Keratinocyte (primary cell): ENCODE results near the gene PARP3. TPM values are rescaled to one million over a fixed set of nuclear protein-coding genes. Genes with fewer than 3 reads are reported as not detected.

Experiments
- DNase-seq: peaks from one replicate; pipeline ENCODE4 v3.0.0-alpha.2; 2011; ENCODE audit warnings: low read depth, missing footprints, low spot score
- FAIRE-seq: peaks from 2 replicates; lab custom pipeline; 2011; peaks lifted over from hg19 to GRCh38; lab: Jason Lieb, UNC
- H2AFZ ChIP-seq: 2 replicates; pipeline ENCODE4 v1.6.0; 2012; ENCODE audit warnings: low read length, control low read depth, inconsistent platforms; ENCODE audit not compliant: control insufficient read depth
- H3K27ac ChIP-seq: 2 replicates; pipeline ENCODE4 v1.5.1; 2011; ENCODE audit warnings: low read length; ENCODE audit not compliant: control insufficient read depth, insufficient read depth
- H3K27me3 ChIP-seq: 3 replicates; pipeline ENCODE4 v1.6.0; 2011; ENCODE audit warnings: low read length; ENCODE audit not compliant: control insufficient read depth, insufficient read depth; ENCODE audit errors: extremely low read depth
- H3K36me3 ChIP-seq, 2 experiments: 2 replicates in 1 of 2; 3 replicates in 1 of 2; pipeline ENCODE4 v1.5.1; 2011; ENCODE audit warnings: low read length in 2 of 2, mild to moderate bottlenecking in 1 of 2; ENCODE audit not compliant: control insufficient read depth in 2 of 2, insufficient read depth in 2 of 2; ENCODE audit errors: extremely low read depth in 1 of 2
- H3K4me1 ChIP-seq: 3 replicates; pipeline ENCODE4 v1.5.1; 2011; ENCODE audit warnings: low read length; ENCODE audit not compliant: control insufficient read depth, insufficient read depth; ENCODE audit errors: extremely low read depth
- H3K4me2 ChIP-seq: 3 replicates; pipeline ENCODE4 v1.6.0; 2011; ENCODE audit warnings: low read depth, low read length; ENCODE audit not compliant: control insufficient read depth, insufficient read depth; ENCODE audit errors: extremely low read depth
- H3K4me3 ChIP-seq, 3 experiments: fragments of 200-600 bp in 1 of 3; sonication (generic) in 1 of 3; 2 replicates in 2 of 3; 3 replicates in 1 of 3; pipeline ENCODE4 v1.5.1; 2011 to 2016; ENCODE audit warnings: low read length in 3 of 3, mild to moderate bottlenecking in 3 of 3, control low read depth in 2 of 3, inconsistent platforms in 1 of 3, low read depth in 1 of 3, mixed read lengths in 1 of 3, mixed run types in 1 of 3, moderate library complexity in 1 of 3; ENCODE audit not compliant: control insufficient read depth in 2 of 3, insufficient read depth in 2 of 3; ENCODE audit errors: extremely low read depth in 1 of 3
- H3K79me2 ChIP-seq: 2 replicates; pipeline ENCODE4 v1.6.0; 2012; ENCODE audit warnings: low read length; ENCODE audit not compliant: control insufficient read depth, insufficient read depth
- H3K9ac ChIP-seq: 3 replicates; pipeline ENCODE4 v1.6.0; 2011; ENCODE audit warnings: low read length; ENCODE audit not compliant: control insufficient read depth, insufficient read depth; ENCODE audit errors: extremely low read depth
- H3K9me1 ChIP-seq: 3 replicates; pipeline ENCODE4 v1.6.0; 2011; ENCODE audit warnings: low read length; ENCODE audit not compliant: control insufficient read depth, insufficient read depth; ENCODE audit errors: extremely low read depth
- H3K9me3 ChIP-seq: 2 replicates; pipeline ENCODE4 v1.5.1; 2012; ENCODE audit warnings: low read depth, low read length; ENCODE audit not compliant: control insufficient read depth
- H4K20me1 ChIP-seq: 3 replicates; pipeline ENCODE4 v1.6.0; 2011; ENCODE audit warnings: low read length; ENCODE audit not compliant: control insufficient read depth, insufficient read depth; ENCODE audit errors: extremely low read depth
- EZH2 ChIP-seq: IDR thresholded peaks from one replicate; pipeline ENCODE4 v1.6.1; 2012; ENCODE audit warnings: inconsistent platforms, mild to moderate bottlenecking, low read length, moderate library complexity
- dilution Hi-C: fragments of 300-500 bp; cut with MboI; formaldehyde crosslinking; loops from one replicate; pipeline ENCODE4 v1.7.0; 2020; ENCODE audit warnings: low sequenced_read_pairs; ENCODE audit not compliant: extremely low pct_ligation_motif_present
- polyA plus RNA-seq, 5 experiments: library from polyadenylated mRNA; depleted of rRNA in 3 of 5; stranded (reverse) in 3 of 5; stranded (forward) in 1 of 5; unstranded in 1 of 5; fragments of >200 nt; gene quantifications; 1 replicate in 1 of 5; 2 replicates in 3 of 5; 3 replicates in 1 of 5; pipeline versions ENCODE4 v1.2.1 to v1.2.3, GENCODE V29; 2011 to 2012; ENCODE audit warnings: missing spikeins in 2 of 5, low read depth in 1 of 5, low replicate concordance in 1 of 5
- TF ChIP-seq, protein P1 (sequence below), 3 experiments: IDR thresholded peaks in 1 of 3; conservative IDR thresholded peaks in 1 of 3; optimal IDR thresholded peaks in 1 of 3; 2 replicates in 2 of 3; 3 replicates in 1 of 3; pipeline versions ENCODE3 to v1.5.1; 2011; ENCODE audit warnings: low read length in 3 of 3, mild to moderate bottlenecking in 3 of 3, moderate library complexity in 2 of 3, control low read depth in 1 of 3, inconsistent platforms in 1 of 3; ENCODE audit not compliant: insufficient read depth in 2 of 3; ENCODE audit errors: extremely low read depth in 1 of 3

PARP3 gene
- polyA plus RNA-seq, 1 donor (not counting 4 experiments of a cell fraction or from before 2014, with no cell fraction given) = 6.4 TPM

DNA sequence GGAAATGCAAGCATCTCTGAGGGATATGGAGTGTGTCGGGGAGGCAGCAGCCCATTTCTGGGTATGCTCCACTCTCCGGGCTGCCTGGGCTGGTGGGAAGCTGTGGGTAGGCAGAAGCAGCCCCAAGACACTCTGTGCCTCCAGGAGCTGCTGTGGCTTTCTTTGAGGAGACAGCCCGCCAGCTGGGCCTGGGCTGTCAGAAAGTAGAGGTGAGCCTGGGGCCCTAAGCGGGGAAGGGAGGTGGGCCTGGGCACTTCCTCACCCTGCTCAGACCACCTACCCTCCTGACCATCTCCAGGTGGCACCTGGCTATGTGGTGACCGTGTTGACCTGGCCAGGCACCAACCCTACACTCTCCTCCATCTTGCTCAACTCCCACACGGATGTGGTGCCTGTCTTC is 42.9 kb downstream of the PARP3 start:
- dilution Hi-C loops = no loop called here
- Histone ChIP-seq H3K27me3 (no peaks in the 10 kb centered on the region), H4K20me1 (no peaks in the 10 kb centered on the region), H3K79me2 (peaks cover 4% of the 10 kb centered on the region), H3K4me1 (peaks cover 14% of the 10 kb centered on the region), H3K4me2 (no peak overlapping the region), H3K9me3 (no peaks in the 10 kb centered on the region), H3K9me1 (no peaks in the 10 kb centered on the region), H2AFZ (no peak overlapping the region), H3K4me3 (no peak overlapping the region), H3K9ac (no peak overlapping the region), H3K36me3 (peaks cover 2 to 5% of the 10 kb centered on the region in 2 experiments), H3K27ac (no peak overlapping the region)
- FAIRE-seq = no peak
- DNase-seq = no peak
- TF ChIP-seq, protein P1, sequence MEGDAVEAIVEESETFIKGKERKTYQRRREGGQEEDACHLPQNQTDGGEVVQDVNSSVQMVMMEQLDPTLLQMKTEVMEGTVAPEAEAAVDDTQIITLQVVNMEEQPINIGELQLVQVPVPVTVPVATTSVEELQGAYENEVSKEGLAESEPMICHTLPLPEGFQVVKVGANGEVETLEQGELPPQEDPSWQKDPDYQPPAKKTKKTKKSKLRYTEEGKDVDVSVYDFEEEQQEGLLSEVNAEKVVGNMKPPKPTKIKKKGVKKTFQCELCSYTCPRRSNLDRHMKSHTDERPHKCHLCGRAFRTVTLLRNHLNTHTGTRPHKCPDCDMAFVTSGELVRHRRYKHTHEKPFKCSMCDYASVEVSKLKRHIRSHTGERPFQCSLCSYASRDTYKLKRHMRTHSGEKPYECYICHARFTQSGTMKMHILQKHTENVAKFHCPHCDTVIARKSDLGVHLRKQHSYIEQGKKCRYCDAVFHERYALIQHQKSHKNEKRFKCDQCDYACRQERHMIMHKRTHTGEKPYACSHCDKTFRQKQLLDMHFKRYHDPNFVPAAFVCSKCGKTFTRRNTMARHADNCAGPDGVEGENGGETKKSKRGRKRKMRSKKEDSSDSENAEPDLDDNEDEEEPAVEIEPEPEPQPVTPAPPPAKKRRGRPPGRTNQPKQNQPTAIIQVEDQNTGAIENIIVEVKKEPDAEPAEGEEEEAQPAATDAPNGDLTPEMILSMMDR (optimal IDR thresholded peaks at IDR 0.05 in 1 of 3, IDR thresholded peaks at IDR 0.05 in 1 of 3, conservative IDR thresholded peaks at IDR 0.05 in 1 of 3; ENCODE audit: extremely low read depth in 1 of 3, insufficient read depth in 2 of 3, low read length in 3 of 3) = no peak
- no peak for TF ChIP-seq EZH2

DNA sequence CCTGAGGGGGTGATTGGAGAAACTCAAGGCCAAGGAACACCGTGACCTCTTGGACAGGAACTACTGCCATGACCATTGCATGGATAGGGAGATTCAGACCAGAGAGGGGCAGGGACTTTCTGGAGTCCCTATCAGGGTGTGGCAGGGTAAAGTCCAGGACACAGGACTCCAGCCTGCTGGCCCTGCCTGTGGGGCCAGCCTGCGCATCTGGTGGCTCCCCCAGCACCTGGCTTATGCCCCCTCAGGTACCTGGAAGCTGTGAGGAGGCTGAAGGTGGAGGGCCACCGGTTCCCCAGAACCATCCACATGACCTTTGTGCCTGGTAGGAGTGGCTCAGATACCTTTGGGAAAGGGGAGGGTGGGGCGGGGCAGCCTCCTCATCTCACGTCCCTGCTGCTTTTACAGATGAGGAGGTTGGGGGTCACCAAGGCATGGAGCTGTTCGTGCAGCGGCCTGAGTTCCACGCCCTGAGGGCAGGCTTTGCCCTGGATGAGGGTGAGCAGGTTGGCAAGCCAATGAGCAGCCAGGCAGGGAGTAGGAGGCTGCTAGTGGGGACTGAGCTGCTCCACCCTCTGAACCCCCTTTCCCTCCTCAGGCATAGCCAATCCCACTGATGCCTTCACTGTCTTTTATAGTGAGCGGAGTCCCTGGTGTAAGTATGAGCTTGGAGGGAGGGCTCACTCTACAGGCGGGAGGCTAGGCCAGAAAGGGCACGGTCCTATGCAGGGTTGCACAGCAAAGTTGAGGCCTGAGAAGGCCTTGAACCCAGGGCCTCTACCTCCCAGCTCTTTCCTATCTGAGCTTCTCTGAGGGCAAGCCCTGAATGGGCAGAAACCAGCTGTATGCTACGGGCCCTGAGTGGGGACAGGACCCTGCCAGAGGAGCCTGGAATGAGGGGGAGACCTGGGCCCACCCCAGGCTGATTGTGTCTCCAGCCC is 44.1 kb downstream of the PARP3 start:
- no peak overlapping the region for H3K4me2 ChIP-seq
- FAIRE-seq = no peak
- no peak overlapping the region for H3K4me3 ChIP-seq

More for the DNA sequence above, 44.1 kb downstream of the PARP3 start:
- no peaks in the 10 kb centered on the region for H3K9me3 ChIP-seq
- no peaks in the 10 kb centered on the region for H3K27me3 ChIP-seq
- H3K9ac ChIP-seq = no peak overlapping the region
- H2AFZ ChIP-seq = no peak overlapping the region
- peaks cover 2 to 6% of the 10 kb centered on the region in 2 experiments for H3K36me3 ChIP-seq
- H3K4me1 ChIP-seq = peaks cover 14% of the 10 kb centered on the region
- H3K9me1 ChIP-seq = no peaks in the 10 kb centered on the region
- no peak for DNase-seq
- H3K79me2 ChIP-seq = peaks cover 4% of the 10 kb centered on the region
- no peak overlapping the region for H3K27ac ChIP-seq
- dilution Hi-C loops = no loop called here
- no peaks in the 10 kb centered on the region for H4K20me1 ChIP-seq
- TF ChIP-seq, protein P1 (optimal IDR thresholded peaks at IDR 0.05 in 1 of 3, IDR thresholded peaks at IDR 0.05 in 1 of 3, conservative IDR thresholded peaks at IDR 0.05 in 1 of 3; ENCODE audit: extremely low read depth in 1 of 3, insufficient read depth in 2 of 3, low read length in 3 of 3) = no peak
- no peak for TF ChIP-seq EZH2
